ENCODE data around the gene DNAJC5. TPM values are rescaled to one million over a fixed set of nuclear protein-coding genes. Genes with fewer than 3 reads are reported as not detected.
A peak's percentile ranks its signal among the peaks of the same experiment; 100 is the strongest.

The DNAJC5 gene
- total RNA-seq, 2 experiments from 2014 or later: 48.3 to 49.2 TPM

- POLR2A ChIA-PET: no interaction called here
- peaks cover 6% of the 10 kb centered on the region for H3K36me3 Mint-ChIP-seq
Measured at GRCh38 chr20:63882257-63883200, 12.4 kb upstream of the DNAJC5 start.

DNA sequence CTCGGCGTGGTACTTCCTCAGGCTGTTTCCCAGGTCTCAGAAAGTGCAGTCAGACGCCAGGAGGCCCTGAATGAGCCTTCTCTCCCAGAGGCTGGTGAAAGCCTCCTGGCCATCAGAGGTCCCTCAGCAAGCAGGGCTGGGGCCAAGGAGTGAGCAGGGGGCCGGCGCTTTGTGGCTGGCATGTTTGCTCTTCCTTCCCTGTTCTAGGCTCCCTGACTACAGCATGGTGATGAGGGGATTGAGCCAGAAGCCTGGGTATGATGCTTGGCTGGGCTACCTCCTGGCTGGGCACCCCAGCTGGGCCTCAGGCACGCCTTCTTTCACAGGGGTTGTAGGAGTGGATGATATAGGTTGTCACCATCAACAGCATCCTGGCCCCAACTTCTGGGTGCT, 11.7 kb upstream of the DNAJC5 start:
- Mint-ChIP-seq H3K4me1 (peaks cover 12% of the 10 kb centered on the region), H3K4me3 (no peak overlapping the region), H3K36me3 (peaks cover 6% of the 10 kb centered on the region), H3K27me3 (no peaks in the 10 kb centered on the region), H3K27ac (no peak overlapping the region), H3K9me3 (no peaks in the 10 kb centered on the region)
- DNase-seq: no peak
- no peak for ATAC-seq (ENCODE audit: low read depth)
- POLR2A ChIA-PET: no interaction called here

More at GRCh38 chr20:63882257-63883200, 12.4 kb upstream of the DNAJC5 start:
- no peak for DNase-seq
- Mint-ChIP-seq H3K27ac (no peak overlapping the region), H3K4me3 (no peak overlapping the region), H3K4me1 (peaks cover 12% of the 10 kb centered on the region), H3K9me3 (no peaks in the 10 kb centered on the region), H3K27me3 (no peaks in the 10 kb centered on the region)
- no peak for ATAC-seq (ENCODE audit: low read depth)

GRCh38 chr20:63884506-63885263, 10.2 kb upstream of the DNAJC5 start:
- Mint-ChIP-seq H3K36me3 (peaks cover 6% of the 10 kb centered on the region), H3K27me3 (no peaks in the 10 kb centered on the region), H3K27ac (no peak overlapping the region), H3K4me3 (no peak overlapping the region), H3K9me3 (no peaks in the 10 kb centered on the region), H3K4me1 (peaks cover 12% of the 10 kb centered on the region)
- POLR2A ChIA-PET: interaction anchor here (1.0 kb wide), 1 partner anchor 20 kb away, joined by 3 read pairs; the partner anchor contains the start of gene TPD52L2
- DNase-seq (no peak), ATAC-seq (ENCODE audit: low read depth) (peak; percentile 51)

DNA sequence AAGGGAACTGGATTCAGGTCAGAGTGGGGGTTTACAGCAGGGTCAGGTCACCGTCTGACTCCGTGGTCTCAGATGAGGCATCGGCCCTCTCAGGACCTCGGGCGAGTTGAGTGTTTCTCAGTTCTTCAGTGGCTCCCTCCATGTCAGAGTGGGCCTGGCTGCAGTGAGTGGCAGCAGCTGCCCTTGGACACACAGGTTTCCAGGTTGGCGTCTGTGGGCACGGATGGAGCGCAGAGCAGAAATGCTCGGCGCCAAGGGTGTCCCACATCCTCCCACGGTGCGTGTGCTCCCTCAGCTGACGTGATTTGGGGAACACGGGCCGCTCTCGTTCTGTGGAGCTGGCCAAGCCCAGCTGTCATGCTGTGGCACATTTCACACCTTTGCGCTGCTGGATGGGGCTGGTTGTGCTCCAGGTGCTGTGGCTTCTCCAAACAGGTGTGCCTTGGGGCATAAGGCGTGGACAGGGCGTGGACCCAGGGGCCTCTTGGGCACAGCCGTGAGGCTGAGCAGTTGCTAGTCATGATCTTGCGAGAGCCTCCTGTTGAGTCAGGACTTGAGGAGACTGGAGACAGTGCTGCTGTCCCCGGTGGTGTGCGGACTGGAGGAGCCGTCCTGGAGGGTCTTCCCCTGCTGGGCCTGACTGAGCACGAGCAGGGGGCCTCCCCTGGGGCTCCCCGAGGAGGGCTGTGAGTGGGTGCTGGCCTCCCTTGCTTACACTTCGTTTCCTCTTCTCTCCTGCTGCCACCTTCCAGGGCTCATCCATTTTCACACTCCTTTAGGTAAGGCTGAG, 9.5 kb upstream of the DNAJC5 start:
- no peak for DNase-seq
- POLR2A ChIA-PET: interaction anchor here (0.5 to 1.0 kb wide), 2 partner anchors 21 to 358 kb away, joined by 3 to 5 read pairs; partner anchors contain the start of gene TPD52L2
- peaks cover 12% of the 10 kb centered on the region for H3K4me1 Mint-ChIP-seq
- ATAC-seq (ENCODE audit: low read depth): no peak
- no peaks in the 10 kb centered on the region for H3K9me3 Mint-ChIP-seq
- H3K27ac Mint-ChIP-seq: no peak overlapping the region
- H3K36me3 Mint-ChIP-seq: peaks cover 6% of the 10 kb centered on the region
- no peak overlapping the region for H3K4me3 Mint-ChIP-seq
- H3K27me3 Mint-ChIP-seq: no peaks in the 10 kb centered on the region

GRCh38 chr20:63886054-63886419, 8.9 kb upstream of the DNAJC5 start:
- peaks cover 7% of the 10 kb centered on the region for H3K36me3 Mint-ChIP-seq
- ATAC-seq (ENCODE audit: low read depth) (no peak), DNase-seq (no peak)
- no peaks in the 10 kb centered on the region for H3K9me3 Mint-ChIP-seq
- no peak overlapping the region for H3K4me3 Mint-ChIP-seq
- no peaks in the 10 kb centered on the region for H3K27me3 Mint-ChIP-seq
- POLR2A ChIA-PET: interaction anchor here (0.5 to 0.6 kb wide), 2 partner anchors 16 to 359 kb away, joined by 3 to 5 read pairs; no protein-coding TSS in a partner anchor
- peaks cover 12% of the 10 kb centered on the region for H3K4me1 Mint-ChIP-seq
- no peak overlapping the region for H3K27ac Mint-ChIP-seq

DNA sequence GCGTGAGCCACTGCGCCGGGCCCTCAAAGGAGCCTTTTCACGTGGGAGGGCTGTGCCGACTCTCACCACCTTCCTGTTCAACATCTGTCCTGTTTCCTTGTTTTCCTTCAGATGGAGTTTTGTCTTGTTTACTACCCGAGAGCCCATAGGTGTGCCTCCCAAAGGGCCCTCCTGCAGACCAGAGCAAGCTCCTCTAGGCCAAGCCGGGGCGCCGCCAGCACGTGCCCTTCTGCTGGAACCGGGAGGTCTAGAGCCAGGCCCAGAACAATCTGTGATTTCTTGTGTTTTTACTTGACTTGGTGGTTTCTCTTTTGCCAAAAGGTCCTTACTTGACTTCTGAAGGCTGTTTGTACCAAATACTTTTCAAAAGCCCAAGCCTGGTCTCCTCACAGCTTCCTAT, 8.0 kb upstream of the DNAJC5 start:
- no peak overlapping the region for H3K4me3 Mint-ChIP-seq
- DNase-seq (no peak), ATAC-seq (ENCODE audit: low read depth) (no peak)
- peaks cover 8% of the 10 kb centered on the region for H3K36me3 Mint-ChIP-seq
- peaks cover 12% of the 10 kb centered on the region for H3K4me1 Mint-ChIP-seq
- no peaks in the 10 kb centered on the region for H3K27me3 Mint-ChIP-seq
- POLR2A ChIA-PET: no interaction called here
- no peak overlapping the region for H3K27ac Mint-ChIP-seq
- H3K9me3 Mint-ChIP-seq: no peaks in the 10 kb centered on the region

- H3K36me3 Mint-ChIP-seq: peaks cover 5% of the 10 kb centered on the region
- H3K27ac Mint-ChIP-seq: no peak overlapping the region
- H3K27me3 Mint-ChIP-seq: no peaks in the 10 kb centered on the region
- no peak overlapping the region for H3K4me3 Mint-ChIP-seq
- DNase-seq (no peak), ATAC-seq (ENCODE audit: low read depth) (no peak)
- no peaks in the 10 kb centered on the region for H3K9me3 Mint-ChIP-seq
- POLR2A ChIA-PET: no interaction called here
- H3K4me1 Mint-ChIP-seq: peaks cover 13% of the 10 kb centered on the region
Measured at GRCh38 chr20:63889241-63890200, 5.4 kb upstream of the DNAJC5 start.

GRCh38 chr20:63890201-63890576, 4.7 kb upstream of the DNAJC5 start:
- Mint-ChIP-seq H3K27me3 (no peaks in the 10 kb centered on the region), H3K4me1 (peaks cover 6% of the 10 kb centered on the region), H3K36me3 (peaks cover 5% of the 10 kb centered on the region), H3K4me3 (no peak overlapping the region), H3K9me3 (no peaks in the 10 kb centered on the region), H3K27ac (no peak overlapping the region)
- POLR2A ChIA-PET: no interaction called here
- ATAC-seq (ENCODE audit: low read depth) (no peak), DNase-seq (no peak)

GRCh38 chr20:63890616-63891015, 4.3 kb upstream of the DNAJC5 start:
- peaks cover 6% of the 10 kb centered on the region for H3K4me1 Mint-ChIP-seq
- no peak for DNase-seq

DNA sequence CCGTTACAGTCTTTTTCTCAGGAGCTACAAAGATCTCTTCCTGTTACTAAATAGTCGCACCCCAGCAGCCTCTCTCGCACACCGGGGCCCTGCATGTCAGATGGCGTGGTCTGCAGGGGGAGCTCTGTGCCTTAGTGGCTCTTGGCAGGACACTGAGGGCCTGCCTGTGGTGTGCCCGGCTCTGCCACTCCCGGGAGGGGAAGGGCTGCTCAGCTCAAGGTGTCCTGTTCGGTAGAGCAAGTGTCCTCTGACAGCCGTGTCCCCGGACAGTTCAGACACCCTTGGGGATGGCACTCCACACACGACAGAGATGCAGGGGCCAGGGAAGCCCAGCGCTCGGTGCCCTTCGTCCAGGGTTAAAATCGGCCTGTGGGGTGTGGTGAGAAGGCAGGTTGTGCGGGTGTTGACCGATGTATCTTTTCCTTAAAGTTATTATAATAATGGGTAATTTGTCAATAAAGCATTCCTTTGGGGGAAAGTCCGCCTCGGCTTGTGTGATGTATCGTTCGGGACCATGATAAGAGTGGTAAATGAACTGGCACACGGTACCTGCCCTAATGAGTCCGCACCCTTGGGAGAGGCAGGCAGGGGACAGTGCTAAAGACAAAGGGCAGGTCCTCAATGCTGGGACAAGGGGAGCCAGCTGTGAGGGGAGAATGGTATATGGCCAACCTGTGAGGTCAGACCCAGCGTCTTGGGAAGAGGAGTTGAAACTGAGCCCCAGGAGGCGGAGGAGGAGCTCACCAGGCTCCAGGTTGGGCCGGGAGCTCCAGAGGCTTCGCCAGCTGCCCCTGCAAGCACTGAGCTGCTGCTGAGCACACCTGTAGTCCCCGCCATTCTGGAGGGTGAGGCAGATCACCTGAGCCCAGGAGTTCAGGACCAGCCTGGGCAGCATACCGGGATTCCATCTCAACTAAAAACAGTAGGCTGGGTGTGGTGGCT, 3.6 kb upstream of the DNAJC5 start:
- Mint-ChIP-seq H3K27ac (no peak overlapping the region), H3K9me3 (no peaks in the 10 kb centered on the region)

More at GRCh38 chr20:63890616-63891015, 4.3 kb upstream of the DNAJC5 start:
- H3K9me3 Mint-ChIP-seq: no peaks in the 10 kb centered on the region
- H3K27ac Mint-ChIP-seq: no peak overlapping the region
- no peaks in the 10 kb centered on the region for H3K27me3 Mint-ChIP-seq
- no peak for ATAC-seq (ENCODE audit: low read depth)
- no peak overlapping the region for H3K4me3 Mint-ChIP-seq
- POLR2A ChIA-PET: no interaction called here
- H3K36me3 Mint-ChIP-seq: peaks cover 6% of the 10 kb centered on the region

DNA sequence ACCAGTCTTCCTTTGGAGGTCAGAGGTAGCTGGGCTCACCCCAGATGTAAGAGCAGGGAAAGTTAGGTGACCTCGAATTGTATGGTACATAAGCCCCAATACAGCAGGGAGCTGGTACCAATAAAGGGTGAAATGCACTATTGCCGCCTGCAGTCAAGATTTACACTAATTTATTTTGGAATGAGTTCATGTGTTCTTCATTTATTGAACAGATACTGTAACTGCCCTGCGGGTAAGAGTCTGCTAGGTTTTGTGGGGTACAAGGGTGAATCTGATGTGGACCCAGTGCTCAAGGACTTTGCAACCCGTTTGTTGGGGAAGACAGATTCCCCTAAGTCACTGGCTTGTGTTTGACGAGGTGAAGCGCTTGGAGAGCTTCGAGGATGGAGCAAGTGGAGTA, 2.5 kb upstream of the DNAJC5 start:
- H3K4me3 Mint-ChIP-seq: no peak overlapping the region
- H3K36me3 Mint-ChIP-seq: peaks cover 10% of the 10 kb centered on the region
- peaks cover 15% of the 10 kb centered on the region for H3K4me1 Mint-ChIP-seq
- no peak for DNase-seq
- POLR2A ChIA-PET: interaction anchor here (0.6 kb wide), 1 partner anchor 253 kb away, joined by 3 read pairs; no protein-coding TSS in a partner anchor
- H3K9me3 Mint-ChIP-seq: no peaks in the 10 kb centered on the region
- H3K27me3 Mint-ChIP-seq: no peaks in the 10 kb centered on the region
- ATAC-seq (ENCODE audit: low read depth): no peak
- H3K27ac Mint-ChIP-seq: no peak overlapping the region

More for the DNA sequence above, 3.6 kb upstream of the DNAJC5 start:
- ATAC-seq (ENCODE audit: low read depth) (no peak), DNase-seq (no peak)
- H3K4me1 Mint-ChIP-seq: peaks cover 9% of the 10 kb centered on the region
- peaks cover 8% of the 10 kb centered on the region for H3K36me3 Mint-ChIP-seq
- POLR2A ChIA-PET: no interaction called here
- no peaks in the 10 kb centered on the region for H3K27me3 Mint-ChIP-seq
- H3K4me3 Mint-ChIP-seq: no peak overlapping the region
